ENCODE results near the gene ETFB.

Gene ETFB

GRCh38 chr19:51297406-51297805, 68.8 kb downstream of the ETFB start:
- in situ Hi-C loops (cut with HindIII; ENCODE audit: low sequenced_read_pairs), result no loop called here

- in situ Hi-C loops (cut with HindIII; ENCODE audit: low sequenced_read_pairs), result no loop called here
Observed at GRCh38 chr19:51296336-51297093, 69.7 kb downstream of the ETFB start.

GRCh38 chr19:51295382-51296126, 70.6 kb downstream of the ETFB start:
- in situ Hi-C loops (cut with HindIII; ENCODE audit: low sequenced_read_pairs), result no loop called here
